Activated CD8-positive, alpha-beta memory T cell treated with anti-CD3 and anti-CD28 coated beads, Interleukin-2, amount 50 U/mL, for 24 hours (primary cell): Measurements from ENCODE around the gene ARL17B.
A peak's percentile ranks its signal among the peaks of the same experiment; 100 is the strongest.
"Not testable (repeated sequence)": the region's sequence is repeated elsewhere in the genome, so short reads cannot be mapped to it uniquely, and the experiment has no call there.

Experiments used
- DNase-seq: peaks from one replicate; pipeline ENCODE4 v3.0.0-alpha.2; 2020; ENCODE audit errors: extremely low read depth

The ARL17B gene

DNA sequence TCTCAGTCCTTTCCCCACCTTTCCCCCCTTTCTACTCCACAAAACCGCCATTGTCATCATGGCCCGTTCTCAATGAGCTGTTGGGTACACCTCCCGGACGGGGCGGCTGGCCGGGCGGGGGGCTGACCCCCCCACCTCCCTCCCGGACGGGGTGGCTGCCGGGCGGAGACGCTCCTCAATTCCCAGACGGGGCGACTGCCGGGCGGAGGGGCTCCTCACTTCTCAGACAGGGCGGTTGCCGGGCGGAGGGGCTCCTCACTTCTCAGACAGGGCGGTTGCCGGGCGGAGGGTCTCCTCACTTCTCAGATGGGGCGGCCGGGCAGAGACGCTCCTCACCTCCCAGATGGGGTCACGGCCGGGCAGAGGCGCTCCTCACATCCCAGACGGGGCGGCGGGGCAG, 108.8 kb downstream of the ARL17B start:
- not testable (repeated sequence) for DNase-seq

DNA sequence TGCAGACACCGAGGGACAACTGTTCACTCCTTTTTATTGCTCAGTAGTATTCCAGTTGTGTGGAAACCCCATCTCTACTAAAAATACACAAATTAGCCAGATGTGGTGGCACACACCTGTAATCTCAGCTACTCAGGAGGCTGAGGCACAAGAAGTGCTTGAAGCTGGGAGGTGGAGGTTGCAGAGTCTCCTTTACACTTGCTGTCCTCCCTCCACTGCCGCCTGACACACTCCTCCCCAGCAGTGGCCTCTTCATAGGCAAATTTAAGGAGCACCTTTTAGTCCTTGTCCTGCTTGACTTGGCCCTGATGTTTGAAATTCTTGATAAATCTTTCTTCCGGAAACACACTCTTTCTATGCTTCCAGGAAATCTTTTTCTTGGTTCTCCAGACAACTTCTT, 112.4 kb downstream of the ARL17B start:
- not testable (repeated sequence) for DNase-seq

DNA sequence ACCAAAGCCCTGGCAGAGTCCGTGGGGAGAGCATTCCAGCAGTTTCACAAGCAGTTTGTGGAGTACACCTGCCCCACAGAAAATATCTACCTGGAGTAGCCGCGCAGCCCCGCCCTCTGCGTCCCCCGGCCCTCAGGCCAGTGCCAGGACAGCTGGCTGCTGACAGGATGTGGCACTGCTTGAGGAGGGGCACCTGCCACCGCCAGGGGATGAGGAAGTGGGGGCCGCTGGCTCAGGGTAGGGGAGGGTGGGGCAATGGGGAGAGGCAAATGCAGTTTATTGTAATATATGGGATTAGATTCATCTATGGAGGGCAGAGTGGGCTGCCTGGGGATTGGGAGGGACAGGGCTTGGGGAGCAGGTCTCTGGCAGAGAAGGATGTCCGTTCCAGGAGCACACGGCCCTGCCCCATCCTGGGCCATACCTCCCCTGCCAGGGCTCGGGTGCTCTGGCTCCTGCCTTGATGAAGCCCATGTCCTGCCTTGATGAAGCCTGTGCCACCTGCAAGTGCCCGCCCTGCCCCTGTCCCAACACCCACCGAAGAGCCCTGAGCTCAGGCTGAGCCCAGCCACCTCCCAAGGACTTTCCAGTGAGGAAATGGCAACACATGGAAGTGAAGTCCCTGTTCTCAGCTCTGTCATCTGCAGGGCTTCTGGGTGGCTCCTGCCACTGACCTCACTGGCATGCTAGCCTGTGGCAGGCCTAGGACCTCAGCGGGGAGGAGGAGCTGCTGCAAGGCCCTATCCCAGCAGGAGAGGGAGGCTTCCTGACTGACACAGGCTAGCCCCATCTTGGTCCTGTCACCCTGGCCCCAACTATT, 116.4 kb downstream of the ARL17B start:
- DNase-seq: not testable (repeated sequence)

DNA sequence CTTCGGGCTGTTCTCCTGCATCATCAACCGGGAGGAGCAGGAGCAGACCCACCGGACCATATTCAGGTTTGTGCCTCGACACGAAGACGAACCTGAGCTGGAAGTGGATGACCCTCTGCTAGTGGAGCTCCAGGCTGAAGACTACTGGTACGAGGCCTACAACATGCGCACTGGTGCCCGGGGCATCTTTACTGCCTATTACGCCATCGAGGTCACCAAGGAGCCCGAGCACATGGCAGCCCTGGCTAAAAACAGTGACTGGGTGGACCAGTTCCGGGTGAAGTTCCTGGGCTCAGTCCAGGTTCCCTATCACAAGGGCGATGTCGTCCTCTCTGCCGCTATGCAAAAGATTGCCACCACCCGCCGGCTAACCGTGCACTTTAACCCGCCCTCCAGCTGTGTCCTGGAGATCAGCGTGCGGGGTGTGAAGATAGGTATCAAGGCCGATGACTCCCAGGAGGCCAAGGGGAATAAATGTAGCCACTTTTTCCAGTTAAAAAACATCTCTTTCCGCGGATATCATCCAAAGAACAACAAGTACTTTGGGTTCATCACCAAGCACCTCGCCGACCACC, 117.1 kb downstream of the ARL17B start:
- not testable (repeated sequence) for DNase-seq

DNA sequence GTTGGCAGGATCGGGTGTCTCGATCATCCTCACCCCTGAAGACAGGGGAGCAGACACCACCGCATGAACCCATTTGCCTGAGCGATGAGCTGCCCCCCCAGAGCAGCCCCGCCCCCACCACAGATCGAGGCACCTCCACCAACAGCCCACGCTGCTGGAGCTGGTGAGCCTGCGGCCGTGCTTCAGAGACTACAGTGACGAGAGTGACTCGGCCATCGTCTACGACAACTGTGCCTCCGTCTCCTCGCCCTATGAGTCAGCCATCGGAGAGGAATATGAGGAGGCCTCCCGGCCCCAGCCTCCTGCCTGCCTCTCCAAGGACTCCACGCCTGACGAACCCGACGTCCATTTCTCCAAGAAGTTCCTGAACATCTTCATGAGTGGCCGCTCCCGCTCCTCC, 117.6 kb downstream of the ARL17B start:
- DNase-seq: not testable (repeated sequence)

DNA sequence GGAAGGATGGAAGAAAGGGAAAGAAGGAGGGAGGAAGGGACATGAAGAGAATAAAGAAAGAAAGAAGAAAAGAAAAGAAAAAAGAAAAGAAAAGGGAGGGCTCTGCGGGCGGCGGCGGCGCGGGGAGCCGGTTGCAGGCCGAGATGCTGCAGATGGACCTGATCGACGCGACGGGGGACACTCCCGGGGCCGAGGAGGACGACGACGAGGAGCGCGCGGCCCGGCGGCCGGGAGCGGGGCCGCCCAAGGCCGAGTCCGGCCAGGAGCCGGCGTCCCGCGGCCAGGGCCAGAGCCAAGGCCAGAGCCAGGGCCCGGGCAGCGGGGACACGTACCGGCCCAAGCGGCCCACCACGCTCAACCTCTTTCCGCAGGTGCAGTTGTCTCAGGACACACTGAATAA, 118.1 kb downstream of the ARL17B start:
- DNase-seq: not testable (repeated sequence)

DNA sequence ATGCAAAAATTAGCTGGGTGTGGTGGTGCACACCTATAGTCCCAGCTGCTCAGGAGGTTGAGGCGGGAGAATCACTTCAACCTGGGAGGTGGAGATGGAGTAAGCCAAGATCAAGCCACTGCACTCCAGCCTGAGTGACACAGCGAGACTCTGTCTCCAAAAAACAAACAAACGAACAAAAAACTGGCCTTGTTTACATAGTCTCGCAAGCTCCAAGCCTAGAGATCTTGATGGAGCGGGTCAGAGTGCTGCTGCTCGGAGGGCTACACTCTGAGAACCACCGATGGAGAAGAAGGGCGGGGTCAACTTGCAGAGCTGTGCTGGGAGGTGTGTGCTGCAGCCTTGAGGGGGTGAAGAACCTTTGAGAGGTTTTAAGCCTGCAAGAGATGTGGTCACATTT, 130.2 kb downstream of the ARL17B start:
- not testable (repeated sequence) for DNase-seq

DNA sequence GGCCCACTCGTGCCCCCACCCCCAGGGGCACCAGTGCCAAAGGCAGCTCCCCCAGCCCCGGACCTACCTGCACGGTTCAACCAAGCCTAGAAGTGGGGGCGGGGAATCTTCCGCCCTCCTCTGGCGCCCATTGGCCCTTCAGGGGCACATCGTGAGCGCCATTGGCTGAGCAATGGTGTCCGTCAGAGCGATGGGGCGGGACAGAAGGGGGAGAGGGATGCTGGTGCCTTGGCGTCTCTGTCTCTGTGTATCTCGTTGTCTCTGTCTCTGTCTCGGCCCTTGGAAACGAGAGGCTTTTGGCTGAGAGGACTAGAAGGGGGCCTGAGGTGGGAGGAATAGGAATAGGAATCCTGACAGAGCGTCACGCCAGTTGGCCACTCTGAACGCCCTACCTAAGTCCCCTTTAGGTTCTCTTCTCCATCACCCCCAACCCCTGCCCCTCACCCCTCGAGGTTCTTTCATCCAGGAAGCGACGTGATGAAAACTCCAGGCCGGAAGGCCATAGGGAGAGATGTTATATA, 136.2 kb downstream of the ARL17B start:
- peak; percentile 92 for DNase-seq

DNA sequence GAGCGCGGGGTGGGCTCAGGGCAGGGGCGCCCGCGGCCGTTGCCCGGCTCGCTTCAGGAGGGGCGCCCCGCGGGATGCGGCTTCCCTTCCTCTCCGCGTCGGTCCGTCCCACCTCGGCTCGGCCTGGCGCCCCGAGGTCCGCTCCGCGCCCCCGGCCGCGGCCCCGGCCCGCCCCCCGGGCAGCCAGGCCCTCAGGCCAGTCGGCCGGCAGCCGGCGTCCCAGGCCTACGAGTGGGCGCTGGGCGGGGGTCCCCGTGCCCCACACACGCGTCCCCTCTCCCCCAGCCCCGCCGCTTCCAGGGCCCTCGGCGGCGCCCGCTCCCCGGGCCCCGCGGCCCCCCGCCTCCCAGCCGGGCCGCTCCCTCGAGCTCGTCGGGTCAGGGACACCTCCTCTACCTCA, 136.7 kb downstream of the ARL17B start:
- DNase-seq: not testable (repeated sequence)
